IgD-negative memory B cell (primary cell): Measurements from ENCODE around the gene CAPN8. TPM values are rescaled to one million over a fixed set of nuclear protein-coding genes. Genes with fewer than 3 reads are reported as not detected.
A peak's percentile ranks its signal among the peaks of the same experiment; 100 is the strongest.

ENCODE experiments used
- H3K27ac Mint-ChIP-seq, 3 donors: one replicate each; pipeline ENCODE4 v1.8.0; 2020 to 2022; ENCODE audit warnings: mild to moderate bottlenecking in 3 of 3, mixed read lengths in 3 of 3, moderate library complexity in 1 of 3
- H3K27me3 Mint-ChIP-seq: one replicate; pipeline ENCODE4 v1.8.0; 2021; ENCODE audit warnings: mixed read lengths
- H3K36me3 Mint-ChIP-seq: one replicate; pipeline ENCODE4 v1.8.0; 2020; ENCODE audit warnings: mild to moderate bottlenecking, mixed read lengths
- H3K4me1 Mint-ChIP-seq, 3 donors: one replicate each; pipeline ENCODE4 v1.8.0; 2020 to 2022; ENCODE audit warnings: mixed read lengths in 3 of 3, mild to moderate bottlenecking in 1 of 3
- H3K4me3 Mint-ChIP-seq, 4 donors: one replicate each; pipeline ENCODE4 v1.8.0; 2020 to 2022; ENCODE audit warnings: mild to moderate bottlenecking in 4 of 4, mixed read lengths in 4 of 4, moderate library complexity in 3 of 4
- H3K9me3 Mint-ChIP-seq, 3 donors: one replicate each; pipeline ENCODE4 v1.8.0; 2020 to 2021; ENCODE audit warnings: mixed read lengths in 3 of 3, mild to moderate bottlenecking in 1 of 3
- polyA plus RNA-seq: library from polyadenylated mRNA; unstranded; fragments of 300-500 nt; fragmentation: Illumina TruSeq; gene quantifications from one replicate; pipeline ENCODE4 v1.2.3, GENCODE V29; 2021

Gene CAPN8
- polyA plus RNA-seq = not detected

DNA sequence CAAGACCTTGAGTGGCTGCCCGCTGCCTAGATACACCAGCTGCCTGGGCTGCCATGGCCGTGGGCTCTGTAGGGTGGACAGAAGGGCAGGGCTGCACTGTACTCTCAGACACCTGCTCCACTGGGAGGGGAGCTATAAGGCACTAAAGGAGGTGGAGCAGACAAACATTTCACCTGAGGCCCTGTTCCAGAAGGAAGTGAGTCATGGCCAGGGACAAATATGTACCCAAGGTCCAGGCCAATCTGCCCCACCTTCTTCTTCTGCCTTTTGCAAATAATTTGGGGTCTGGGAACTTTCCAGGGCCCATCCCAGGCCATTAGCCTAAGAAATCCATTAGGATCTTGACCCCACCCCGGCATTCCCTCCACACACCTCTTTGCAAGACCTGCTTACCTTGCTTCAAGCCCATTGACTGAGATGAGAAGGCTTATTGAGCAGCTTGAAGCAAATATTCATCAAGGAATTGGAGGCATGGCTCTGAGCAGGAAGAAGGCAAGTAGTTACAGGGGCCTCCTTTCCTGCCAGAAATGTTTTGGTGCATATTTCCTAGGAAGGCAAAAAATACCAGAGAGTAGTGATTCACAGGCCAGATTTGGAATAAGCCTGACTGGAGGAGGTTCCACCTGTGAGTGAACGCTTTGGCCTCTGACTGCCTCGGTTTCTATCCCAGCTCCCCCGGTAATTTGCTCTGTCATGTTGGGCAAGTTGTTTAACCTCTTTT, at the start of gene CAPN8:
CAPN8 (minus strand) TSS at position 110 of the 721 bp plus-strand sequence; CDS start at position 55, 55 bp downstream.
- Mint-ChIP-seq H3K27ac (no peak within 1 kb of the TSS), H3K27me3 (peaks cover 11% of the 10 kb centered on the region), H3K36me3 (no peaks in the 10 kb centered on the region), H3K4me1 (peaks cover 3 to 5% (median 4%) of the 10 kb centered on the region in 3 donors), H3K4me3 (no peak within 1 kb of the TSS), H3K9me3 (peaks cover 0 to 5% (median 2%) of the 10 kb centered on the region in 3 donors)

DNA sequence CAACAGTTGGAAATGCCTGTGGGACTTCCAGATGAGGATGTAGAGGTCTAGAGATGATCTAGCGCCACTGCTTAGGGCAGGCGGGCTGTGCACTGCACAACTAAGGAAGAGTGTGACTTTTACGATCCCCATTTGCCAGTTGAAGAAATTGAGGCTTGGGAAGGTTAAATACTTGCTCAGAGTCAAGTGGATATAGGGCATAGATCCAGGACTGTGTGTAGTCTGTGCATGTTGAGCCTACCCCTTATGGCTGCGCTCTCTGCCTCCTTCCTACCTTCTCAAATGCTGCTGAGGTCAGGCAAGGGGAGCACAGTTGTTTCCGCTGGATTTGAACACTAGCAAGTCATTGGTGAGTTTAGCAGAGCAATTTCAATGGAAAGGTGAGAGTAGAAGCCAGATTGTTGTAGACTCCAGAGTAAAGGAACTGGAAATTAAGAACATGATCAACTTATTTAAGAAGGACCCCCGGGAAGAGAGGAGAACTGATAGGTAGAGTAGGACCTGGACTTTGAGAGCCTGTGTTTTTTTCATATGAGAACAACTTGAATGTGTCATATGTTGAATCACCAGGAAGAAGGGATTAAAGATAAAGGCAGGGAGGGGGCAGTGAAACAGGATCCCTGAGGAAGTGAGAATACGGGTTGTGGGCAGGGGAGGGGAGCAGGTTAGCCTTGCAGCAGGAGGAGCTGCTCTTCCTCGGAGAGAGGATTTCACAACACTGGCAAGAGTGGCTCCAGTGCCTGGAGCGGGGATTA, 49.5 kb upstream of the CAPN8 start:
- Mint-ChIP-seq H3K27ac (peak overlapping the region; percentile 65 to 94 (median 82)), H3K27me3 (no peaks in the 10 kb centered on the region), H3K4me3 (peak overlapping the region; percentile 51 to 90 (median 86)), H3K36me3 (no peaks in the 10 kb centered on the region), H3K9me3 (no peaks in the 10 kb centered on the region), H3K4me1 (peaks cover 48 to 63% (median 59%) of the 10 kb centered on the region in 3 donors)

DNA sequence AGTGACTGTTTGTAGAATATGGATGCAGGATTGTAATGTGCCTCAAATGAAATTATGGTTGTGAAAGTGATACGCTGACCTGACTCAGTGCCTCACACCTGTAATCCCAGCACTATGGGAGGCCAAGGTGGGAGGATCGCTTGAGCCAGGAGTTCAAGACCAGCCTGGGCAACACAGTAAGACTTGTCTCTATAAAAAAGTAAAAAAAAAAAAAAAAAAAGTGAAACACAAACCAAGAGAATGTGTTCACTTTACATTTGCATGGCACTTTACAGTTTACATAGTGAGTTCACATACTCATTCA, 48.9 kb upstream of the CAPN8 start:
- Mint-ChIP-seq H3K9me3 (no peaks in the 10 kb centered on the region), H3K4me1 (peaks cover 48 to 62% (median 59%) of the 10 kb centered on the region in 3 donors), H3K36me3 (no peaks in the 10 kb centered on the region), H3K27ac (peak overlapping the region; percentile 65 to 94 (median 82)), H3K4me3 (peak overlapping the region in 3 of 4 donors; percentile 88 to 92 (median 90)), H3K27me3 (no peaks in the 10 kb centered on the region)

DNA sequence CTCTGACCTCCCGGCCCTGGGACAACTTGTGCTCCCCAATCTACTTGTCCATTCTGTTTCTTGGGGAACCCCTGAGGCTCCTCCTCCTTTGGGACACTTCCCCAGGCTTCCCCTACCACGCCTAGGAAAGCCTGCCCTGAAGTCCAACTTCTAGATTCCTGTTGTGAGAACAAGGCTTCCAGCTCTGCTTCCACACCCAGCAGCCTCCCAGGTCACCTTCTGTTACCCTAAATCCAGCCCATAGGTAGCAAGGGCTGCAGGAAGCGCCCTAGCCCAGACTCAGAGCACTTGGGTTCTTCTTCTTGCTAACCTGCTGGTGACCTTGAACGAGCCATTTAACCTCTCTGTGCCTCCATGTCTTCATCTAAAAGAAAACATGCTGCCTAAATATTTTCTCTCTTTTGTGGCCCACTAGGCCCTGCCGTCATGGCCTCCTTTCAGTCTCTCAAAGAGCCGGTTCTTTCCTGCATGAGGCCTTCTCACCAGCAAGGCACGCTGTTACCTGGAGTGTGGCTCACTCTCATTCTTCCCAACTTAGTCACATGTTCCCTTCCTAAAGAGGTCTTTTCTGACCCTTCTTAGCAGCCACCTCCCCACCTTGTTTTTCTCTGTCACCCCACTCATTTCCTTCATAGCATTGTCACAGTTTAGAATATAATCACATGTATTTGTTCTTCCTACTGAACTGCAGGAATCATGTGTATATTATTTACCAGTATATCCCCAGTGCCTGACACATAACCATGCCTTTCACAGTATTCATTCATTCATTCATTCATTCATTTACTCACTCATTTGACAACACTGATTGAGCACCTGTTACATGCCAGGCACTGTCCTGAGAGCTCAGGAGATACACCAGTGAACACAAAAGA, 48.3 kb upstream of the CAPN8 start:
- Mint-ChIP-seq H3K27ac (peak overlapping the region; percentile 65 to 88 (median 82)), H3K4me1 (peaks cover 48 to 62% (median 59%) of the 10 kb centered on the region in 3 donors), H3K9me3 (no peaks in the 10 kb centered on the region), H3K4me3 (peak overlapping the region; percentile 82 to 97 (median 90)), H3K36me3 (no peaks in the 10 kb centered on the region), H3K27me3 (no peaks in the 10 kb centered on the region)

DNA sequence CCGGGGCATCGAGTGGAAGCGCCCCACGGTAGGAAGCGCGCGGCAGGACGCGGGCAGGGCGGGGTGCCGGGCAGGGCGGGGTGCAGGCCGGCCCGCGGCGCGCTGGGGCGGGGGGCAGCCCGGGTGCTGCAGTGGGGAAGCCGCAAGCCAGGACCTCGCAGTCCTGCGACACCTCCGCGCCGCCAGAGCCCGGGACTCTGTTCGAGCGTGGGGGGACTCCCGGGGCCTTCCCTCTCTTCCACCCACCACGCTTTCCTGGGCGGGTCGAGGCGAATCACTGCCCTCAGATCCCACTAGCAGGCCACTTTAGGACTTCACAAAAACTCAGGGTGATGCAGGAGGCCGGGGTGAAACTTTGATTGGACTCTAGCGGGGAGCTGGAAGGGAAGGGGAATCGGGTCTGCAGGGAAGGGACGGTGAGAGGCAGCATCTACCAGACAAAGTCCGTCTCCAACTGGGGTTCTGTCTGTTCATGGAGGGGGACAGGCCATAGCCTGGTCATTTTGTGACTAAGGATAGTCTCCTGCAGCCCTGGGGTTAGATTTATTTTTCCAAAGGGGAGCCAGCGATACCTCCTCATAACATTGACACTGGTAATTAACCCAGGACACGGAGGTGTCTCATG, 47.5 kb upstream of the CAPN8 start:
- Mint-ChIP-seq H3K9me3 (no peaks in the 10 kb centered on the region), H3K27me3 (no peaks in the 10 kb centered on the region), H3K4me3 (peak overlapping the region; percentile 82 to 97 (median 90)), H3K4me1 (peaks cover 44 to 59% (median 57%) of the 10 kb centered on the region in 3 donors), H3K27ac (peak overlapping the region; percentile 65 to 90 (median 82)), H3K36me3 (no peaks in the 10 kb centered on the region)

DNA sequence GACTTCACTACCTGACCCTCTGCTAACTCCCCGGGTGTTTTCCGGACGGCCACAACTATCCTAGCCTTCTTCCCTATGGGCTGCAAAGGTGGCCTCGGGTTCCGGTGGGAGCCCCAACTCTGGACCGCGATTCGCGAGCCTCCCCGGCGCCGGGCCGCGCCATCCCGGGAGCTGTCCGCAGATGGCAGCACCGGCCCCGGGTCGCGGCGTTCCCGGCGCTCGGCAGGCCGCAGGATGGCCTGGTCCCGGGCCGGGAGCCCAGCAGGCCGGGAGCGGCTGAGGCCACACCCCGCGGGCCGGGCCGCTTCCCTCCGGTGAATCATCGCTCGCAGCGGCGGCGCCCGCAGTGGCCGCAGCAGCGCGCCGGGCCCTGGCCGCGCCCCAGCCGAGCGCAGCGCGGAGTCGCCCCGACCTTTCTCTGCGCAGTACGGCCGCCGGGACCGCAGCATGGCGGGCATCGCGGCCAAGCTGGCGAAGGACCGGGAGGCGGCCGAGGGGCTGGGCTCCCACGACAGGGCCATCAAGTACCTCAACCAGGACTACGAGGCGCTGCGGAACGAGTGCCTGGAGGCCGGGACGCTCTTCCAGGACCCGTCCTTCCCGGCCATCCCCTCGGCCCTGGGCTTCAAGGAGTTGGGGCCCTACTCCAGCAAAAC, 46.8 kb upstream of the CAPN8 start, which contains the start of gene CAPN2:
CAPN2 (plus strand) TSS at position 346 of the 656 bp plus-strand sequence; CDS start at position 448, 102 bp downstream.
- peaks cover 42 to 53% (median 51%) of the 10 kb centered on the region in 3 donors for H3K4me1 Mint-ChIP-seq
- H3K27me3 Mint-ChIP-seq = no peaks in the 10 kb centered on the region
- no peaks in the 10 kb centered on the region for H3K36me3 Mint-ChIP-seq
- peak within 1 kb of the TSS; percentile 81 to 90 (median 86) for H3K27ac Mint-ChIP-seq
- H3K9me3 Mint-ChIP-seq = no peaks in the 10 kb centered on the region
- H3K4me3 Mint-ChIP-seq = peak within 1 kb of the TSS; percentile 89 to 97 (median 92)

DNA sequence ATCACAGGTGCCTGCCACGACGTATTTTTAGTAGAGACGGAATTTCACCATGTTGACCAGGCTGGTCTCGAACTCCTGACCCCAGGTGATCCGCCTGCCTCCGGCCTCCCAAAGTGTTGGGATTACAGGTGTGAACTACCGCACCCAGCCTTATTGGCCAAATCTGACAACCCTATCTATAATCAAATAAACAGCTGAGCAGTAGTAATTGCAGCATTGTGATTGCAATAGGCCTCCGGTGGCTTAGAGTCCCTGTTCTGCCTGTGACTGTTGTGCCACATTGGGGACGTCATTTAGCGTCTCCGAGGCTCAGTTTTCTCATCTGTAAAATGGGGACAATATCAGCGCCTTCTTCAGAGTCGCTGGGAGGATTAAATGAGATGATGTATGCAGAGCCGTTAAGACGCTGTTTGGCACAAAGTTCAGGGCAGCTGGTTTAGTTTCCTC, 46.3 kb upstream of the CAPN8 start:
- peak overlapping the region; percentile 77 to 92 (median 87) for H3K4me3 Mint-ChIP-seq
- peaks cover 37 to 47% (median 45%) of the 10 kb centered on the region in 3 donors for H3K4me1 Mint-ChIP-seq
- peak overlapping the region; percentile 81 to 86 (median 85) for H3K27ac Mint-ChIP-seq
- no peaks in the 10 kb centered on the region for H3K36me3 Mint-ChIP-seq
- H3K27me3 Mint-ChIP-seq = no peaks in the 10 kb centered on the region
- H3K9me3 Mint-ChIP-seq = no peaks in the 10 kb centered on the region

DNA sequence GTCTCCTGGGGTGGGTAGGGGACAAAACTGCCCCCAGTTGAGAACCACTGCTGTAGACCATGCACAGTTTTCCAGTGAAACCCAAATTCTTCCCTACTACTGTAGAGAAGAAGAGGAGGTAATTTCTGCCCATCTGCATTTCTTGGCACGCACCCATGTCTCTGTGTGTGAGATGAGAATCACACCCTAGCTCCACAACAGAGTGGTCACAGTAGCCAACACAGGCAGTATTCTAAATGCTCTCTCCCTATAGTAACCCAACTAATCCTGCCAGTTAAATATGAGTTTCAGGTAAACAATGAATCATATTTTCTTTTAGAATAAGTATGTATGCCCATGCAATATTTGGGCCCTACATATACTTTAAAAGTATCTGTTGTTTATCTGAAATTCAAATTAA, 45.7 kb upstream of the CAPN8 start:
- no peaks in the 10 kb centered on the region for H3K9me3 Mint-ChIP-seq
- no peaks in the 10 kb centered on the region for H3K36me3 Mint-ChIP-seq
- H3K27me3 Mint-ChIP-seq = no peaks in the 10 kb centered on the region
- peaks cover 31 to 43% (median 40%) of the 10 kb centered on the region in 3 donors for H3K4me1 Mint-ChIP-seq
- peak overlapping the region; percentile 77 to 92 (median 87) for H3K4me3 Mint-ChIP-seq
- peak overlapping the region; percentile 15 to 86 (median 30) for H3K27ac Mint-ChIP-seq

DNA sequence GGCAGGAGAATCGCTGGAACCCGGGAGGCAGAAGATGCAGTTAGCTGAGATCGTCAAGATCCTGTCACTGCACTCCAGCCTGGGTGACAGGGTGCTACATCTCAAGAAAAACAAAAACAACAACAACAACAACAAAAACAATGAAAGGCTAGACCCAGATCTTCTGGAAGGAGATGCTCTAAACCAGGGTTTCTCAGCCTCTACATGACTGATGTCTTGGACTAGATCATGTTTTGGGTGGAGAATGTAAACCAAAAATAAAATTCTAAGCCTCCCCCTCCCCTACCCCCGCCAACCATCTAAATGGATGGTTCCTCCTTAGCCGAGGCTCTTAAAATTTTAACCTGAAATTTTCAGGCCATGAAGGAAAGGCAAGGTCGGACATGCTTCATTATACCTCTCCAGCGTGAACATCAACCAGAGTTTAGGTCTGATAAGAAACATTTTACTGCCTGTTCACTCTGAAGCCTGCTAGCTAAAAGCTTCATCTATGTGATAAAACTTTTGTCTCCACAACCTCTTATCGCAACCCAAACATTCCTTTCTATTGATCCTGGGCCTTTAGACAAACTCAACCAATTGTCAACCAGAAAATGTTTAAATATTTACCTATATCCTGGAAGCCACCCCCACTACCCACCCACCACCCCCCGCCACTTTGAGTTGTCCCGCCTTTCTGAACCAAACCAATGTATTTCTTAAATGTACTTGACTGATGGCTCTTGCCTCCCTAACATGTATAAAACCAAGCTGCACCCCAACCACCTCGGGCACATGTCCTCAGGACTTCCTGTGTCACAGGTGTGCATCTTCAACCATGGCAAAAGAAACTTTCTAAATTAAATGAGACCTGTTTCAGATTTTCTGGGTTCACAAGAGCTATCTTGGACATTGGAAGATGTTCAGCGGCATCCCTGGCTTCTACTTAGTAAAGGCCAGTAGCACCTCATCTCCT, 45.0 kb upstream of the CAPN8 start:
- no peaks in the 10 kb centered on the region for H3K36me3 Mint-ChIP-seq
- no peaks in the 10 kb centered on the region for H3K27me3 Mint-ChIP-seq
- H3K4me3 Mint-ChIP-seq = peak overlapping the region in 3 of 4 donors; percentile 30 to 92 (median 89)
- H3K4me1 Mint-ChIP-seq = peaks cover 24 to 38% (median 32%) of the 10 kb centered on the region in 3 donors
- peak overlapping the region in 2 of 3 donors; percentile 47 to 86 for H3K27ac Mint-ChIP-seq
- H3K9me3 Mint-ChIP-seq = no peaks in the 10 kb centered on the region

DNA sequence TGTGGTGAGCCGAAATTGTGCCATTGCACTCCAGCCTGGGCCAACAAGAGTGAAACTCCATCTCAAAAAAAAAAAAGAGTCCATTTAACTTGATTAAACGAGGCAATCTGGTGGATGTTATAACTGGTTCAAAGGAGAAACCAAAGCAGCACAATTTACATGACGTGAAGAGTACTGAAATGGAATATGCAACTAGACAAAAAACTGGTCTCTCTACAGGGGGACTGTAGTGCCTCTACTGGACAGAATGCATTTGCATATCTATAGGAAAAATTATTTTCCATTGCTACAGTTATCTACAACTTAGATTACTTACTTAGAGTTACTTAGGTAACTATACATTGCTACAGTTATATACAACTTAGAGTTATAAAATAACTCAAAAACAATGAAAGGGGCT, 44.1 kb upstream of the CAPN8 start:
- Mint-ChIP-seq H3K4me3 (peak overlapping the region in 1 of 4 donors; percentile 89), H3K27ac (peak overlapping the region in 1 of 3 donors; percentile 47), H3K36me3 (no peaks in the 10 kb centered on the region), H3K9me3 (no peaks in the 10 kb centered on the region), H3K27me3 (peaks cover 2% of the 10 kb centered on the region), H3K4me1 (peaks cover 16 to 33% (median 28%) of the 10 kb centered on the region in 3 donors)

DNA sequence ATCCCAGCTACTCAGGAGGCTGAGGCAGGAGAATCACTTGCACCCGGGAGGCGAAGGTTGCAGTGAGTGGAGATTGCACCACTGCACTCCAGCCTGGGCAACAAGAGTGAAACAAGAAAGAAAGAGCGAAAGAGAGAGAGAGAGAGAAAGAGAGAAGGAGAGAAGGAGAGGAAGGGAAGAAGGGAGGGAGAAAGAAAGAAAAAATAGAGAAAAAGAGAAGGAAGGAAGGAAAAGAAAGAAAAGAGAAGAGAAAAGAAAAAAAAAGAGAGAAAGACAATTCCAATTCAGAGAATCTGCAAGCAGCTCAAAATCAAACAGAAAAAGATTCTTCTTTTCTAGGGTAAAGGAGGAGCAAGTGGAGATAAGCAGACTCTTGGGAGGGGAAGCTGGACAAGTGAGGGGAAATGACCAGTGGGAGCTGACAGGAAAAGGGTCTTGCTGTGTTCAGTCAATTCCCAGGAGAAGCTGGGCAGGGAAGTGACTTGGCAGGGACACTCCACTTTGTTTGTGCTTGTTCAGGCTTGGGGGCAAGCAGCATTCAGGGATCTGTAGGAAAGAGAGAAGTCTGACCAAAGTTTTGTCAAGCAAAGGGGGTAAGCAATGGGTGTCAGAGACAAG, 43.3 kb upstream of the CAPN8 start:
- Mint-ChIP-seq H3K4me1 (peaks cover 10 to 26% (median 21%) of the 10 kb centered on the region in 3 donors), H3K27me3 (peaks cover 2% of the 10 kb centered on the region), H3K36me3 (no peaks in the 10 kb centered on the region), H3K27ac (peak overlapping the region in 1 of 3 donors; percentile 32), H3K9me3 (no peaks in the 10 kb centered on the region), H3K4me3 (no peak overlapping the region)

DNA sequence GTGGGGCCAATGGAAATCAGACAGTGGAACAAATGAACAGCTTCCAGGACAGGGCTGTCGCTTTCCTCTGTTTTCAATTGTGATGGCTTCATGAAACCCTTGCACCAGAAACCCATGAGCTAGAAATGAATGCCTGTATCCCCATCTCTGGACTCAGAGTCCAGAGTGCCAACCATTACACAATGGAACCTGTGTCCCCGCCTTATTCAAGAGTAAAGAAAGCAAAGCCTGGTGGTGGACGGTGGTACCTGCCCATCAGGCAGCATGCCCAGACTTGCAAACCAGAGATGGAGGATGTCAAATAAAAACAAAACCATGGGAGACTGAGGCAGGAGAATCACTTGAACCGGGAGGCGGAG, 42.5 kb upstream of the CAPN8 start:
- H3K36me3 Mint-ChIP-seq = no peaks in the 10 kb centered on the region
- H3K27ac Mint-ChIP-seq = no peak overlapping the region
- peaks cover 2% of the 10 kb centered on the region for H3K27me3 Mint-ChIP-seq
- H3K9me3 Mint-ChIP-seq = no peaks in the 10 kb centered on the region
- H3K4me3 Mint-ChIP-seq = peak overlapping the region in 1 of 4 donors; percentile 62
- H3K4me1 Mint-ChIP-seq = peaks cover 7 to 22% (median 17%) of the 10 kb centered on the region in 3 donors
